Measurements from ENCODE around the gene JPH3. TPM values are rescaled to one million over a fixed set of nuclear protein-coding genes. Genes with fewer than 3 reads are reported as not detected.

The JPH3 gene
- total and polyA plus RNA-seq, 2 experiments from 2014 or later, result not detected

- no peak for DNase-seq
- in situ Hi-C loops (cut with MboI), result no loop called here
Measured at GRCh38 chr16:87701078-87701460, 98.8 kb downstream of the JPH3 start.

GRCh38 chr16:87701505-87701921 is 99.2 kb downstream of the JPH3 start:
- DNase-seq, result no peak
- 93% methylated on average over 21 to 22 of the region's 23 CpGs for WGBS, 2 experiments (ENCODE audit: low coverage in 1 of 2, low lambda C conversion rate in 2 of 2, missing lambda C conversion rate in 2 of 2)

More at GRCh38 chr16:87701078-87701460, 98.8 kb downstream of the JPH3 start:
- no peaks in the 10 kb centered on the region for H3K27me3 ChIP-seq (replicated peaks; ENCODE audit: insufficient read depth)
- no peaks in the 10 kb centered on the region for H3K4me1 ChIP-seq (ENCODE audit: insufficient read depth)
- no peak overlapping the region for H3K27ac ChIP-seq
- no peaks in the 10 kb centered on the region for H4K20me1 ChIP-seq (ENCODE audit: insufficient read depth)
- H3K4me2 ChIP-seq (ENCODE audit: unreplicated experiment), result no peak overlapping the region
- H3F3A ChIP-seq (ENCODE audit: insufficient read depth), result no peaks in the 10 kb centered on the region
- no peaks in the 10 kb centered on the region for H3K9me3 ChIP-seq (ENCODE audit: low read depth)
- H3K79me2 ChIP-seq (ENCODE audit: insufficient read depth), result no peaks in the 10 kb centered on the region
- H2AFZ ChIP-seq, result no peak overlapping the region
- H3K9ac ChIP-seq, result no peak overlapping the region
- no peak for TF ChIP-seq EZH2phosphoT487 (IDR thresholded peaks at IDR 0.05; ENCODE audit: insufficient read depth, low read depth)
- TF ChIP-seq EZH2 (IDR thresholded peaks at IDR 0.05; ENCODE audit: insufficient read depth, poor library complexity, severe bottlenecking), result no peak
- no peaks in the 10 kb centered on the region; the same call in 1 of the 2 replicates for H3K36me3 ChIP-seq (ENCODE audit: low read depth)
- H3K4me3 ChIP-seq, result no peak overlapping the region
- H3K9me2 ChIP-seq (ENCODE audit: insufficient read depth), result no peaks in the 10 kb centered on the region
- 95% methylated on average over 11 of the region's 11 CpGs for WGBS, 2 experiments (ENCODE audit: low coverage in 1 of 2, low lambda C conversion rate in 2 of 2, missing lambda C conversion rate in 2 of 2)

GRCh38 chr16:87702325-87702811 is 100.1 kb downstream of the JPH3 start:
- TF ChIP-seq EZH2phosphoT487 (IDR thresholded peaks at IDR 0.05; ENCODE audit: insufficient read depth, low read depth), result no peak
- no peak for TF ChIP-seq EZH2 (IDR thresholded peaks at IDR 0.05; ENCODE audit: insufficient read depth, poor library complexity, severe bottlenecking)
- Histone ChIP-seq H3K9me3 (ENCODE audit: low read depth) (no peaks in the 10 kb centered on the region), H3F3A (ENCODE audit: insufficient read depth) (no peaks in the 10 kb centered on the region), H2AFZ (no peak overlapping the region), H3K9ac (no peak overlapping the region), H3K4me3 (no peak overlapping the region), H3K4me2 (ENCODE audit: unreplicated experiment) (no peak overlapping the region), H3K27me3 (replicated peaks; ENCODE audit: insufficient read depth) (no peaks in the 10 kb centered on the region), H4K20me1 (ENCODE audit: insufficient read depth) (no peaks in the 10 kb centered on the region), H3K9me2 (ENCODE audit: insufficient read depth) (no peaks in the 10 kb centered on the region), H3K4me1 (ENCODE audit: insufficient read depth) (no peaks in the 10 kb centered on the region), H3K79me2 (ENCODE audit: insufficient read depth) (no peaks in the 10 kb centered on the region), H3K36me3 (ENCODE audit: low read depth) (no peaks in the 10 kb centered on the region; the same call in 1 of the 2 replicates), H3K27ac (no peak overlapping the region)
- DNase-seq, result peak; percentile 30
- in situ Hi-C loops (cut with MboI), result no loop called here
- WGBS, 2 experiments (ENCODE audit: low coverage in 1 of 2, low lambda C conversion rate in 2 of 2, missing lambda C conversion rate in 2 of 2), result 82 to 83% methylated on average over 13 to 18 of the region's 19 CpGs

More at GRCh38 chr16:87701505-87701921, 99.2 kb downstream of the JPH3 start:
- Histone ChIP-seq H3K4me1 (ENCODE audit: insufficient read depth) (no peaks in the 10 kb centered on the region), H3K79me2 (ENCODE audit: insufficient read depth) (no peaks in the 10 kb centered on the region), H3K9ac (no peak overlapping the region), H3K36me3 (ENCODE audit: low read depth) (no peaks in the 10 kb centered on the region; the same call in 1 of the 2 replicates), H3K4me3 (no peak overlapping the region), H2AFZ (no peak overlapping the region), H3K27me3 (replicated peaks; ENCODE audit: insufficient read depth) (no peaks in the 10 kb centered on the region), H3K9me3 (ENCODE audit: low read depth) (no peaks in the 10 kb centered on the region), H4K20me1 (ENCODE audit: insufficient read depth) (no peaks in the 10 kb centered on the region), H3K4me2 (ENCODE audit: unreplicated experiment) (no peak overlapping the region), H3F3A (ENCODE audit: insufficient read depth) (no peaks in the 10 kb centered on the region), H3K27ac (no peak overlapping the region), H3K9me2 (ENCODE audit: insufficient read depth) (no peaks in the 10 kb centered on the region)
- TF ChIP-seq EZH2phosphoT487 (IDR thresholded peaks at IDR 0.05; ENCODE audit: insufficient read depth, low read depth) (no peak), EZH2 (IDR thresholded peaks at IDR 0.05; ENCODE audit: insufficient read depth, poor library complexity, severe bottlenecking) (no peak)
- in situ Hi-C loops (cut with MboI), result no loop called here

- WGBS, 2 experiments (ENCODE audit: low coverage in 1 of 2, low lambda C conversion rate in 2 of 2, missing lambda C conversion rate in 2 of 2), result 95 to 96% methylated on average over 25 to 26 of the region's 26 CpGs
- no peaks in the 10 kb centered on the region for H3K79me2 ChIP-seq (ENCODE audit: insufficient read depth)
- no peak for TF ChIP-seq EZH2 (IDR thresholded peaks at IDR 0.05; ENCODE audit: insufficient read depth, poor library complexity, severe bottlenecking)
- TF ChIP-seq EZH2phosphoT487 (IDR thresholded peaks at IDR 0.05; ENCODE audit: insufficient read depth, low read depth), result no peak
- no peak overlapping the region for H3K27ac ChIP-seq
- H3K9ac ChIP-seq, result no peak overlapping the region
- no peaks in the 10 kb centered on the region for H3K9me3 ChIP-seq (ENCODE audit: low read depth)
- no peaks in the 10 kb centered on the region for H4K20me1 ChIP-seq (ENCODE audit: insufficient read depth)
- DNase-seq, result no peak
- no peaks in the 10 kb centered on the region for H3K27me3 ChIP-seq (replicated peaks; ENCODE audit: insufficient read depth)
- H3K36me3 ChIP-seq (ENCODE audit: low read depth), result no peaks in the 10 kb centered on the region; the same call in 1 of the 2 replicates
- H3K4me2 ChIP-seq (ENCODE audit: unreplicated experiment), result no peak overlapping the region
- in situ Hi-C loops (cut with MboI), result no loop called here
- no peak overlapping the region for H3K4me3 ChIP-seq
- no peak overlapping the region for H2AFZ ChIP-seq
- H3K4me1 ChIP-seq (ENCODE audit: insufficient read depth), result no peaks in the 10 kb centered on the region
- H3F3A ChIP-seq (ENCODE audit: insufficient read depth), result no peaks in the 10 kb centered on the region
- no peaks in the 10 kb centered on the region for H3K9me2 ChIP-seq (ENCODE audit: insufficient read depth)
Measured at GRCh38 chr16:87703071-87703470, 100.8 kb downstream of the JPH3 start.
